Left cardiac atrium (tissue), 4 donors: ENCODE results near the gene PIGQ. TPM values are rescaled to one million over a fixed set of nuclear protein-coding genes. Genes with fewer than 3 reads are reported as not detected.
A peak's percentile ranks its signal among the peaks of the same experiment; 100 is the strongest.
"Not testable (repeated sequence)": the region's sequence is repeated elsewhere in the genome, so short reads cannot be mapped to it uniquely, and the experiment has no call there.

Experiments used
- ATAC-seq, 2 donors: fragments of 200-7000 bp; cut with Tn5 transposase; one replicate each; pipeline ENCODE4 v1.9.1; 2020; ENCODE audit warnings: mild to moderate bottlenecking in 2 of 2, moderate library complexity in 2 of 2
- DNase-seq: peaks from one replicate; pipeline ENCODE4 v3.0.0-alpha.2; 2020
- intact Hi-C, 2 donors: fragments of 100-400 bp; cut with DNase I; formaldehyde crosslinking; loops; one replicate each; pipeline versions ENCODE4 v1.14.1 to v1.15.1; 2022 to 2023
- total RNA-seq, 2 donors: library from RNA; stranded (reverse); fragmentation: NEBNext Ultra II Directional; extraction: Animal tissue kit (Norgen Biotek cat#: 25700); gene quantifications; one replicate each; pipeline ENCODE4 v1.2.1, GENCODE V29; 2021
- donor health status: DM: no; HTN: yes; CAD: no.
- donor health status: DM: no; HTN: yes; CAD: no; lungs with severe emphysema.
- donor health status: DM: yes; HTN: yes; CAD: no.
- donor health status: Dilated cardiomyopathy.

Gene PIGQ
- total RNA-seq, 2 donors from 2014 or later: 19.1 to 21.3 TPM

DNA sequence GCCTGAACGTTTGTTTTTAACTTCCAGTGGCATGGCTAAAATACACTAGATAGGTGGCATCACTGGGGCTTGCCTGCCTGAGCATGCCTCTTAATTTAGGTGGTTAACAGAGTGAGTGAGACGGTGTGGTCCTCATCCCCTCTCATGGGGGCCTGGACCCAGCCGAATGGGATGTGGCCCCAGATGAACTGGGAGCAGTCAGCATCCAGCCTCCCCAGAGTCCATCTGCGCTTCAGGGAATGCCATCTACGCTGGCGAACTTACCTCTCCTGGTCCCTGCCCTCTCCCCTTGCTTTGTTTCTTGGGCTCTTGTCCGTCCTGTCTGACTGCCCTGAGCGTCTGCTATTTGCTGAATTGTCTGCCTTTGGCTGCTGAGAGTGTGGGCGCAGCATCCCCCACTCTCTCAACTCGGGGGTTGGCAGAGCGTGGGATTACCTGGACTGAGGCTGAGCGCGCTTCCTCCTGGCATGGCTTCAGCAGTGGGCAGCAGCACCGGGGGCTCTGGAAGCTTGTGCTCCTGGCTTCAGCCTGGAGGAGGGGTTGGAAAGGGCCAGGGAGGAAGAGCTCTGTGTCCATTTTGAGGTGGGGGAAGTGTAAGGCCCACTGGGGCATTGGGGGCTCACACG is 22.2 kb downstream of the PIGQ start:
- ATAC-seq (no peak), DNase-seq (no peak)
- intact Hi-C loops: loop anchor here in 1 of 2 donors (5.0 kb wide), 1 partner anchor 45 kb away; the partner anchor contains the start of gene METTL26

GRCh38 chr16:592518-593306 is 22.9 kb downstream of the PIGQ start:
- intact Hi-C loops: loop anchor here in 1 of 2 donors (5.0 kb wide), 1 partner anchor 45 kb away; the partner anchor contains the start of gene METTL26
- DNase-seq (peak; percentile 61), ATAC-seq (no peak)

GRCh38 chr16:593406-593805 is 23.6 kb downstream of the PIGQ start:
- DNase-seq (no peak), ATAC-seq (no peak)
- intact Hi-C loops: loop anchor here in 1 of 2 donors (5.0 kb wide), 1 partner anchor 44 kb away; the partner anchor contains the start of gene METTL26

DNA sequence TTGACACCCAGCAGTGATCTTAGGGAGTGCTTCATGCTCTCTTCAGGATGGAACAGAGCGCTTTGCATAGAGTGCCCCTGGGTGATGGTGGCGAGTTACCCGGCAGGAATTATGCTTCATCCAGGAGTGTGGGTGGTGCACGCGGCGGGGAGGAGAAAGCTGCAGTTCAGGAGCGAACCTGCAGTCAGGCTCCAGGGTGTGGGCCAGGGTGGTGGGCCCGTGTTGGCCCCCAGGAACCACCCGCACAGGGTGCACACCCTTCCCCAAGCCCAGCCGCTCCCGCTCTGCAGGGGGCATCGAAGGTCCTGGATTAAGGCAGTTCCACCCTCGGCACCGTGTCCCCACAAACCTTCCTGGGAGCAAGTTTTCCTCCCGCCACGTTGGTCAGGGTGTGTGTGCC is 24.0 kb downstream of the PIGQ start:
- intact Hi-C loops: loop anchor here in 1 of 2 donors (5.0 kb wide), 1 partner anchor 43 kb away; the partner anchor contains the start of gene METTL26
- no peak for ATAC-seq
- DNase-seq: no peak

- DNase-seq: no peak
- ATAC-seq: no peak
- intact Hi-C loops: no loop called here
Measured at GRCh38 chr16:595094-595528, 25.3 kb downstream of the PIGQ start.

DNA sequence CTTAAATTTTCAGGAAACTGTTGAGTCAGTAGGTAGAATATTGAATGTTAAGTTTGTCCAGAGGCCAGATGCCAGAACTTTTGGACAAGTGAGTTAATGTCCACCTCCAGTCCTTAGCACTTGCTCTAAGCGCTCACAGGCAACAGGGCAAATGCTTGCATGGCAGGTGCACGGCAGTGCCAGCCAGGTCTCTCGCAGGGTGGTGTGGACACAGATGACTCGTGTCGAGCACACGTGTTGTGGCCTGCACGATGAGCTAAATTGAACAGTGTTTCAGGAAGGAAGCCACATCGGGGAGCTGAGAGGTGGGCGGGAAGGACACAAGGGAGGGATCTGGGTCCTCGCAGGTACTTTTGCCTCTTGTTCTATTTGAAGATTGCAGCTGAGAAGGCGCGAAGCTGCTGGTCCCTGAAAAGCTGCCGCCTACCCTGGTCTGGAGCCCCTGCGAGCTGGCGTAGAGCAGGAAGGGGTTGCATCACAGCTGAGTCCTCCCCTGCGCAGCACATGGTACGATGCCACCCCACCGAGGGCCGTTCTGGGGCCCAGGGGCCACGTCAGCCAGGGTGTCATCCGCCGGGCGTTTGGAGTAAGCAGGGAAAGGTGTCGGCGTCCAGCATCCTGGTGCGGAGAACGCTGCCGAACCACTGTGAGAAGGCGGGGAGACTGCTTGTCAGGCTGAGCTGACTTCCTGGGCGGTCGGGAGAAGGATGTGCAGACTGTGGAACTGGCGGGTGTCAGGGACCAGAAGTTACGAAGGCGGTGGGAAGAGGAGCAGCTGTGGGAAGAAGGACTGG is 26.4 kb downstream of the PIGQ start:
- ATAC-seq (no peak), DNase-seq (no peak)
- intact Hi-C loops: no loop called here

- ATAC-seq (no peak), DNase-seq (no peak)
- intact Hi-C loops: no loop called here
Measured at GRCh38 chr16:596736-597060, 26.9 kb downstream of the PIGQ start.

DNA sequence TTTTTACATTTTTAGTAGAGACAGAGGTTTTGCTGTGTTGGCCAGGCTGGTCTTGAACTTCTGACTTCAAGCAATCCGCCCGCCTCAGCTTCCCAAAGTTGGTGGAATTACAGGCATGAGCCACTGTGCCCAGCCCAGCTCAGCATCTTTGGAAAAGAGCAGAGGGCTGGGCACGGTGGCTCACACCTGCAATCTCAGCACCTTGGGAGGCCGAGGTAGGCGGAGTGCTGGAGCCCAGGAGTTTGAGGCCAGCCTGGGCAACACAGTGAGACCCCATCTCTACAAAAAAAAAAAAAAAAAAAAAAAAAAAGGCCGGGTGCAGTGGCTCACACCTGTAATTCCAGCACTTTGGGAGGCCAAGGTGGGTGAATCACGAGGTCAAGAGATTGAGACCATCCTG is 27.9 kb downstream of the PIGQ start:
- ATAC-seq, DNase-seq, intact Hi-C loops: not testable (repeated sequence)

- intact Hi-C loops: no loop called here
- DNase-seq (no peak), ATAC-seq (no peak)
Measured at GRCh38 chr16:598823-599739, 29.3 kb downstream of the PIGQ start.

DNA sequence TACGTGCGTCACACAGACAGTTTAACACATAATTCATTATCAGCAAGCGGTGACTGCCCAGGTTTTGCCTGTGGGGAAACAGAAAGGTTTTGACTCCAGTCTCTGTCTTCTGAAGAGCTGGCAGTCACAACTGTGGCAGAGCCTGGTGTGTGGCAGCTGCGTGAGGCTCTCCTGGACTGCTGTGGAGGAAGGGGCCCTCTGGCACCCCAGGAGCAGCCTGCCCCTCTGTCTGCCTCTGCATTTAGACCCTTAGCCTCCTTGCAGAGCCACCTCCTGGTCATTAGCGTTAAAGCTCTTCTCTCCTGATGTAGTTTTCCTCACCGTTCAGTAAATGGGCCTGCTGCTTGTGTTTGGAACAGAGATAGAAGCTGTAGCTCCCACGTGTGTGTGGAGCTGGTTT is 31.0 kb downstream of the PIGQ start:
- DNase-seq (no peak), ATAC-seq (no peak)
- intact Hi-C loops: no loop called here

DNA sequence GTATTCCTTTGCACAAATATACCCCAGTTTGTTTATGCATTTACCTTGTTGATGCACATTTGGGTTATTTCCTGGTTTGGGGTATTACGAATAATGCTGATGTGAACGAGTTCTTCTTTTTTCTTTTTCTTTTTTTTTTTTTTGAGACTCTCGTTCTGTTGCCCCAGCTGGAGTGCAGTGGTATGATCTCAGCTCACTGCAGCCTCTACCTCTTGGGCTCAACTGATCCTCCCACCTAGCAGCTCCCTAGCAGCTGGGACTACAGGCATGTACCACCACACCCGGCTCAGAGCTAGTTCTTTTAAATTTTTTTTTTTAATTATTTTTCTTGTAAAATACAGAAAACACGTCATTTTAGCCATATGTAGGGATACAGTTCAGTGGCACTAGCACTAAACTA is 34.2 kb downstream of the PIGQ start:
- DNase-seq (no peak), ATAC-seq (no peak)
- intact Hi-C loops: no loop called here

- ATAC-seq: no peak
- intact Hi-C loops: no loop called here
- DNase-seq: no peak
Measured at GRCh38 chr16:606656-607307, 37.0 kb downstream of the PIGQ start.

DNA sequence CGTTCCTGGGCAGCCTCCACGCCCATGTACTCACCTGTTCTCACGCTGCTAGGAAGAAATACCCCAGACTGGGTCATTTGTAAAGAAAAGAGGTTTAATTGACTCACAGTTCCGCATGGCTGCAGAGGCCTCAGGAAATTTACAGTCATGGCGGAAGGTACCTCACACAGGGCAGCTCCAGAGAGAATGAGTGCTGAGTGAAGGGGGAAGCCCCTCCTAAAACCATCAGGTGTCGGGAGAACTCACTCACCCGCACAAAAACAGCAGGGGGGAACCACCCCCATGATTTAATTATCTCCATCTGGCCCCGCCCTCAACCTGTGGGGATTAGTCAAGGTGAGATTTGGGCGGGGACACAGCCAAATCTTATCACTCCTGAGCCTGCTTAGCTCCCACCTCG is 38.3 kb downstream of the PIGQ start:
- DNase-seq (no peak), ATAC-seq (no peak)
- intact Hi-C loops: no loop called here

DNA sequence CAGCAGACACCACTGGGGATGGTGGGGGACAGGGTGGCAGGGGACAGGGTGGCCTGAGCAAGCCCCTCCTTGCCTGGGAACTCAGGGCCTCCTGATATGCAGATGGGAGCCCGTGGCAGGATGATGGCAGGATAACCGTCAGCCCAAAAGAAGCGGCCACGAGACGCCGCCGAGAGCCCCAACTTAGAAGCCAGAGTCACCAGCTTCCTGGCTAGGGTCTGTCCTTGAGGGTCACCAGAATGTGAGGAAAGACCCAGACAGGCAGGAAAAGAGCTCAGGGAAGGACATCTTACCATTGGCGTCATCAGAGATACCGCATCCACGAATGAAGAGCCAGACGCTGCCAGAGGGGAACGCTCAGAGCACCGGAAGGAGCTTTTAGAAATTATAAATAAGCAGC is 39.5 kb downstream of the PIGQ start:
- ATAC-seq: no peak
- no peak for DNase-seq
- intact Hi-C loops: no loop called here

- intact Hi-C loops: no loop called here
- DNase-seq (no peak), ATAC-seq (no peak)
Measured at GRCh38 chr16:609984-610383, 40.2 kb downstream of the PIGQ start.

DNA sequence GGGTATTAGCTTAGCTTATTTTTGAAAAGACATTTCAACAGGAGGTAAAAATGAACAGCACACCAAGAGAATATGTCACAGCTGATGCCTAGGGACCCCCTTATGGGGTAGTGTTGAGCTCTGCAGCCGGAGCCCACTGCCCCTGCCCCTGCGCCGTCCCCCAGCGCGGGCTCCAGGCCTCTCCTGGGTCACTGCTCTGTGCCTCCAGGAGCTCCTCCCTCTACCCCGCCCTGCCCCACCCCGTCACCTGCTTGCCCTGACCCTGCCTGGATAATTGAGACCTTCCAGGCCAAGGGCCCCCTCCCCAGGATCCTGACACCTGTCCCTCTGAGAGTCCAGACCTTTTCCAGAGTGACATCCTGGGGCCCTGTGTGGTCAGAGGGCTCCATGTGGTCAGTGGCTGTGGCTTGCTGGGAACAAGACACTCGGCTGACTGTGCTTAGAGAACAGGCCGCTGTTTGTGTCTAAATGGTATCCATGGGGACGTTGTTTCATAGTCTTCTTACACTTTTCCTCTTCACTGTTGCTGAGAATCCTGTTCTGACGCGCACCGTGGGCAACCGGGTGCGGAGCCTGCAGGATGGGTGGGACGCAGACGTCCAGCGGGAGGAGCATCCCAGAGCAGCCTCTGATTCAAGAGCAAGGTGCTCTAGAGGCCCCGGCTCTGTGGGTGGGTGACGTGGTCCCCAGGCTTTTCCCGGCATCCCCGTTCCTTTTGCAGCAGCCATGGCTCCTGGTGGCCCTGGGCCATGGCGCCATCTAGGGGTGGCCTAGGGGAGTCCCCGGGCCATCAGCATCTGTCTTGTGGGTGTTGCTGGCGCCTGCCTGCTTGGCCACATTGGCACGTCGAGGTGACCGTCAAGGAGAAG is 41.0 kb downstream of the PIGQ start:
- ATAC-seq (peak; percentile 77 to 84), DNase-seq (no peak)
- intact Hi-C loops: no loop called here

- DNase-seq: no peak
- no peak for ATAC-seq
- intact Hi-C loops: no loop called here
Measured at GRCh38 chr16:615122-615521, 45.4 kb downstream of the PIGQ start.
